Mesodermal cell (in vitro differentiated cells): ENCODE data around the gene HOXA9.
A peak's percentile ranks its signal among the peaks of the same experiment; 100 is the strongest.

Experiments used
- H3K27ac ChIP-seq: 2 replicates; pipeline ENCODE4 v1.7.0; 2013; ENCODE audit warnings: mild to moderate bottlenecking, low read depth, low read length, moderate library complexity; ENCODE audit not compliant: severe bottlenecking
- H3K36me3 ChIP-seq: 2 replicates; pipeline ENCODE4 v1.7.1; 2013; ENCODE audit warnings: mild to moderate bottlenecking, low read length, moderate library complexity; ENCODE audit not compliant: control insufficient read depth, insufficient read depth
- H3K4me1 ChIP-seq: one replicate; pipeline ENCODE4 v1.7.1; 2013; ENCODE audit warnings: mild to moderate bottlenecking, low read length; ENCODE audit not compliant: insufficient read depth, control insufficient read depth, poor library complexity, severe bottlenecking
- H3K4me3 ChIP-seq: 2 replicates; pipeline ENCODE4 v1.7.0; 2013; ENCODE audit warnings: low read length, control low read depth, mild to moderate bottlenecking; ENCODE audit not compliant: insufficient read depth, poor library complexity, severe bottlenecking; ENCODE audit errors: extremely low read depth
- H3K9me3 ChIP-seq: 2 replicates; pipeline ENCODE4 v1.7.1; 2013; ENCODE audit warnings: mild to moderate bottlenecking, low read length, moderate library complexity; ENCODE audit not compliant: control insufficient read depth
- WGBS, 2 experiments: methylation state at CpG; one replicate each; pipeline ENCODE4 v1.1.5; 2013; ENCODE audit warnings: missing lambda C conversion rate in 2 of 2; ENCODE audit not compliant: insufficient coverage in 2 of 2; 5-methylcytosine and 5-hydroxymethylcytosine counted together

HOXA9 gene

GRCh38 chr7:27115221-27116026 is 49.9 kb downstream of the HOXA9 start:
- WGBS, 2 experiments = 0 to 1% methylated on average over 35 to 36 of the region's 45 CpGs
- peak overlapping the region; percentile 24 for H3K4me3 ChIP-seq
- H3K9me3 ChIP-seq = no peaks in the 10 kb centered on the region
- peak overlapping the region; percentile 71 for H3K27ac ChIP-seq
- no peaks in the 10 kb centered on the region for H3K36me3 ChIP-seq
- H3K4me1 ChIP-seq = peaks cover 17% of the 10 kb centered on the region

GRCh38 chr7:27114881-27115220 is 50.5 kb downstream of the HOXA9 start:
- 0 to 16% methylated on average over 3 to 4 of the region's 6 CpGs for WGBS, 2 experiments
- Histone ChIP-seq H3K4me3 (no peak overlapping the region), H3K4me1 (peaks cover 19% of the 10 kb centered on the region), H3K9me3 (no peaks in the 10 kb centered on the region), H3K27ac (peak overlapping the region; percentile 71), H3K36me3 (no peaks in the 10 kb centered on the region)

GRCh38 chr7:27113991-27114769 is 51.2 kb downstream of the HOXA9 start:
- peak overlapping the region; percentile 83 for H3K27ac ChIP-seq
- H3K4me1 ChIP-seq = peaks cover 19% of the 10 kb centered on the region
- peak overlapping the region; percentile 12 for H3K4me3 ChIP-seq

GRCh38 chr7:27112955-27113949 is 52.1 kb downstream of the HOXA9 start:
- Histone ChIP-seq H3K9me3 (no peaks in the 10 kb centered on the region), H3K36me3 (no peaks in the 10 kb centered on the region), H3K4me3 (peak overlapping the region; percentile 27), H3K27ac (peak overlapping the region; percentile 77), H3K4me1 (peaks cover 19% of the 10 kb centered on the region)
- WGBS, 2 experiments = 0 to 1% methylated on average over 21 to 28 of the region's 57 CpGs

More at GRCh38 chr7:27113991-27114769, 51.2 kb downstream of the HOXA9 start:
- Histone ChIP-seq H3K36me3 (no peaks in the 10 kb centered on the region), H3K9me3 (no peaks in the 10 kb centered on the region)
- WGBS, 2 experiments = 0% methylated on average over 4 to 5 of the region's 26 CpGs
